DOHH2 (cell line): ENCODE results near the gene TRIM41.
"Not testable (repeated sequence)": the region's sequence is repeated elsewhere in the genome, so short reads cannot be mapped to it uniquely, and the experiment has no call there.

Experiments used
- H3F3A ChIP-seq: fragments of 200-600 bp; sonication (generic), shearing (Covaris generic); 2 replicates; pipeline ENCODE4 v1.6.0; 2016; ENCODE audit warnings: antibody characterized with exemption, mild to moderate bottlenecking; ENCODE audit not compliant: control insufficient read depth, insufficient read depth
- H3K27ac ChIP-seq: fragments of 200-600 bp; sonication (generic); 2 replicates; pipeline ENCODE4 v1.5.1; 2014; ENCODE audit warnings: low read depth, mild to moderate bottlenecking, low read length, moderate library complexity
- H3K27me3 ChIP-seq: fragments of 200-600 bp; sonication (generic); 2 replicates; pipeline ENCODE4 v1.6.1; 2014; ENCODE audit warnings: mild to moderate bottlenecking, low read length, mixed read lengths; ENCODE audit not compliant: control insufficient read depth
- H3K36me3 ChIP-seq: fragments of 200-600 bp; sonication (generic); 2 replicates; pipeline ENCODE4 v1.6.1; 2014; ENCODE audit warnings: mild to moderate bottlenecking, low read length, moderate library complexity, mixed read lengths; ENCODE audit not compliant: control insufficient read depth
- H3K4me1 ChIP-seq: fragments of 200-600 bp; sonication (generic); 2 replicates; pipeline ENCODE4 v1.6.1; 2014; ENCODE audit warnings: mild to moderate bottlenecking, low read length, mixed read lengths; ENCODE audit not compliant: control insufficient read depth
- H3K4me2 ChIP-seq: fragments of 200-600 bp; sonication (generic); 2 replicates; pipeline ENCODE4 v1.6.0; 2014; ENCODE audit warnings: mild to moderate bottlenecking, low read length, moderate library complexity
- H3K4me3 ChIP-seq: fragments of 200-600 bp; sonication (generic); 2 replicates; pipeline ENCODE4 v1.5.1; 2014; ENCODE audit warnings: mild to moderate bottlenecking, low read length, mixed read lengths
- H3K79me2 ChIP-seq: fragments of 200-600 bp; sonication (generic); 2 replicates; pipeline ENCODE4 v1.6.1; 2014; ENCODE audit warnings: mild to moderate bottlenecking, low read length, mixed read lengths; ENCODE audit not compliant: control insufficient read depth
- H3K9me2 ChIP-seq: fragments of 200-600 bp; sonication (generic); replicated peaks from 2 replicates; pipeline ENCODE4 v1.6.1; 2014; ENCODE audit warnings: mild to moderate bottlenecking, low read length, mixed read lengths; ENCODE audit not compliant: control insufficient read depth
- H3K9me3 ChIP-seq: fragments of 200-600 bp; sonication (generic); 2 replicates; pipeline ENCODE4 v1.6.1; 2014; ENCODE audit warnings: antibody characterized with exemption, low read length, mixed read lengths; ENCODE audit not compliant: control insufficient read depth, insufficient read depth
- H4K20me1 ChIP-seq: fragments of 200-600 bp; sonication (generic); 2 replicates; pipeline ENCODE4 v1.6.0; 2014; ENCODE audit warnings: low read depth, mild to moderate bottlenecking, antibody characterized with exemption, low read length, moderate library complexity; ENCODE audit not compliant: control insufficient read depth, insufficient read depth
- EZH2phosphoT487 ChIP-seq: fragments of 200-600 bp; sonication (generic); IDR thresholded peaks from 2 replicates; pipeline ENCODE4 v1.6.1; 2017; ENCODE audit warnings: borderline replicate concordance, mild to moderate bottlenecking, antibody characterized with exemption, low read length, moderate library complexity, mixed read lengths
- TF ChIP-seq, protein P1 (sequence below): fragments of 200-600 bp; sonication (generic); IDR thresholded peaks from one replicate; pipeline ENCODE4 v1.5.1; 2014; ENCODE audit warnings: antibody characterized with exemption, mild to moderate bottlenecking, low read depth, low read length; ENCODE audit not compliant: poor library complexity, severe bottlenecking

TRIM41 gene

DNA sequence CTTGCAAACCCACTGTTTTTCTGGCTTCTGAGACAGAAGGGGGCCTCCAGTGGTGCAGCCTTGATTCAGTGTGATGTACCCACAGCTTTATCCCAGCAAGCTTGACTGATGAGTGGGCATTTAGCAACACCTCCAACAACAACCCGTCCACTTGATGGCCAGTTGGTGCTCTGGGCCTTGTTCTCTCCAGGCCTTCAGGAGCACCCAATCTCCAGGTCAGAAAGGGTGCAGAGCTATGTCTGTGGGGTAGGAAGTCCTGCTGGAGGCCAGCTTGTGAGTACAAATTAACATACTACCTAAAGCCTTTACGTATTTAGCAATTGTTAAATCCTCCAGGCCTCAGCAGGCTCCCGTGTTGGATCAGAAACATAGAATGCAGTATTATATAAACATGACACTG, 48.0 kb downstream of the TRIM41 start:
- Histone ChIP-seq H3K27me3 (no peaks in the 10 kb centered on the region), H3F3A (peaks cover under 1% of the 10 kb centered on the region; the same call in 1 of the 2 replicates), H3K4me2 (no peak overlapping the region), H3K36me3 (no peaks in the 10 kb centered on the region), H3K9me2 (no peaks in the 10 kb centered on the region), H3K4me3 (no peak overlapping the region), H3K4me1 (no peaks in the 10 kb centered on the region), H3K79me2 (no peaks in the 10 kb centered on the region), H3K27ac (no peak overlapping the region), H3K9me3 (no peaks in the 10 kb centered on the region), H4K20me1 (no peaks in the 10 kb centered on the region)
- TF ChIP-seq EZH2phosphoT487, result no peak
- TF ChIP-seq, protein P1, sequence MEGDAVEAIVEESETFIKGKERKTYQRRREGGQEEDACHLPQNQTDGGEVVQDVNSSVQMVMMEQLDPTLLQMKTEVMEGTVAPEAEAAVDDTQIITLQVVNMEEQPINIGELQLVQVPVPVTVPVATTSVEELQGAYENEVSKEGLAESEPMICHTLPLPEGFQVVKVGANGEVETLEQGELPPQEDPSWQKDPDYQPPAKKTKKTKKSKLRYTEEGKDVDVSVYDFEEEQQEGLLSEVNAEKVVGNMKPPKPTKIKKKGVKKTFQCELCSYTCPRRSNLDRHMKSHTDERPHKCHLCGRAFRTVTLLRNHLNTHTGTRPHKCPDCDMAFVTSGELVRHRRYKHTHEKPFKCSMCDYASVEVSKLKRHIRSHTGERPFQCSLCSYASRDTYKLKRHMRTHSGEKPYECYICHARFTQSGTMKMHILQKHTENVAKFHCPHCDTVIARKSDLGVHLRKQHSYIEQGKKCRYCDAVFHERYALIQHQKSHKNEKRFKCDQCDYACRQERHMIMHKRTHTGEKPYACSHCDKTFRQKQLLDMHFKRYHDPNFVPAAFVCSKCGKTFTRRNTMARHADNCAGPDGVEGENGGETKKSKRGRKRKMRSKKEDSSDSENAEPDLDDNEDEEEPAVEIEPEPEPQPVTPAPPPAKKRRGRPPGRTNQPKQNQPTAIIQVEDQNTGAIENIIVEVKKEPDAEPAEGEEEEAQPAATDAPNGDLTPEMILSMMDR, result no peak

DNA sequence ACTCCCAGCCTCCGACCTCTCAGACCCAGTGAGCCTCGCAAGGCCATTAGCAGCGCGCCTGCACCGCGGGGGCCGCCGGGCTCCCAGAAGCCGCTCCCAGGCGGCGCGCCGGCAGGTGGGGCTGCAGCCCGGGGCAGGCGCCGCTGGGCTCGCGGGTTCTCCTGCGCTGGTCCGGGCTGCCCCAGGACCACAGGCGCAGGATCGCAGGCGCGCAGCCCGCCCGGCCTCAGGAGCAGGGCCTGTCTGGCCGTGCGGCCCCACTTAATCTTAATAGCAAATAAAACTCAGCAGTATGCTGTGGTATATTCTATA, 50.3 kb downstream of the TRIM41 start:
- H3K9me2 ChIP-seq, H3K27ac ChIP-seq, H4K20me1 ChIP-seq, H3K27me3 ChIP-seq, H3K36me3 ChIP-seq, H3K4me2 ChIP-seq, H3K79me2 ChIP-seq, H3K9me3 ChIP-seq, H3K4me3 ChIP-seq, H3F3A ChIP-seq, H3K4me1 ChIP-seq: not testable (repeated sequence)

DNA sequence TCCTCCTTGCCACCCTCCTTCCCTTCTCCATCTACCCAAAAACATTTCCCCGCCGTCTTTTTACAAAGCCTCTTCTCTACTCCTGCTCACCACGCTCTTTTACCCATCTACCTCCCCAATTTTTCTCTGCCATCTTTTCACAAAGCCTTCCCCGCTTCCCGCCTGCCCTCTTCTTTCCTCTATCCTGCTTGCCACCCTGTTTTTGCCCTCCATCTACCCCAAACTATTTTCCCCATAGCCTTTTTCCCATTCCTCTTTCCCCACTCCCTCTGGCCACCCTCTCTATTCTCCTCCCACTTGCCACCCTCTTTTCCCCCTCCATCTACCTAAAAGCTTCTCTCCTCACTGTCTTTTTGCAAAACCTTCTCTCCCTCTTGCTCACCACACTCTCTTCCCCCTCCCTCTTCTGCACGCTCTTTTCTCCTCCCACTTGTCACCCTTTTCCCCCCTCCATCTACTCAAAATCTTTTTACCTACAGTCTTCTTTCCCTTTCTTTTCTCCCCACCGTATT, 57.2 kb downstream of the TRIM41 start:
- H4K20me1 ChIP-seq, result no peaks in the 10 kb centered on the region
- H3K9me2 ChIP-seq, result no peaks in the 10 kb centered on the region
- no peak for TF ChIP-seq EZH2phosphoT487
- TF ChIP-seq, protein P1, result no peak
- no peaks in the 10 kb centered on the region for H3K4me1 ChIP-seq
- H3K27me3 ChIP-seq, result no peaks in the 10 kb centered on the region
- H3K4me3 ChIP-seq, result no peak overlapping the region
- H3K27ac ChIP-seq, result no peak overlapping the region
- no peak overlapping the region for H3K4me2 ChIP-seq
- H3K79me2 ChIP-seq, result no peaks in the 10 kb centered on the region
- H3F3A ChIP-seq, result no peaks in the 10 kb centered on the region
- no peaks in the 10 kb centered on the region for H3K9me3 ChIP-seq
- H3K36me3 ChIP-seq, result no peaks in the 10 kb centered on the region

DNA sequence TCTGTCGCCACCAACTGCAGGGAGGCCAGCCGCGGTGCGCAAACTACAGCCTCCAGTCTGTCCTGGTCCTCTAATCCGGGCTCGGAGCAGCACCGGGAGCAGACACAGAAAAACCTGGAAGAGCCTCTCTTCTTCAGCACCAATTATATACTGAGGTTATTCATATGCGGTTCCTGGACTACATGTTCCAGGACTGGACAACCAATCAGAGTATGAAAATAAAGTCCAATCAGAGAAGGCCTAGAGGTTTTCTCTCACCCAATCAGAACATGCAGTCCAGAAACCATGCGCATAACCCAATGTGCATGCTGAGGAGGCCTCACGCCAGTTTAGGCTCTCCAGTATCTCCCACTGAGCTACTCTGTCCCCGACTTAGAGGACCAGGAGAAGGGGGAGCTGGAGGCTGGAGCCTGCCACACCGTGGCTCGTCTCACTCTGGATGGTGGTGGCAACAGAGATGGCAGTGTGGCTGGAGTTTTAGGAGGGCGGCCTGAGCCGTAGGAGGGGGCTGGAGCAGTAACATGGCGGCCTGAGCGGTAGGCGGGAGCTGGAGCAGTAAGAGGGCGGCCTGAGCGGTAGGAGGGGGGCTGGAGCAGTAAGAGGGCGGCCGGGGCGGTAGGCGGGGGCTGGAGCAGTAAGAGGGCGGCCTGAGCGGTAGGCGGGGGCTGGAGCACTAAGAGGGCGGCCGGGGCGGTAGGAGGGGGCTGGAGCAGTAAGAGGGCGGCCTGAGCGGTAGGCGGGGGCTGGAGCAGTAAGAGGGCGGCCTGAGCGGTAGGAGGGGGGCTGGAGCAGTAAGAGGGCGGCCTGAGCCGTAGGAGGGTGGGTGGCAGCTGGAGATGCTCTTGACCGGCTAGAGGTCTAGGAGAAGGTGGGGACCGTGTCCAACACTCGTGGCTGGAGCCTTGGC, 58.2 kb downstream of the TRIM41 start:
- Histone ChIP-seq H3K4me1 (no peaks in the 10 kb centered on the region), H3K79me2 (no peaks in the 10 kb centered on the region), H3K9me2 (no peaks in the 10 kb centered on the region), H3K36me3 (no peaks in the 10 kb centered on the region), H3F3A (no peaks in the 10 kb centered on the region), H3K27ac (no peak overlapping the region), H3K4me3 (no peak overlapping the region), H3K4me2 (no peak overlapping the region), H3K27me3 (no peaks in the 10 kb centered on the region), H3K9me3 (no peaks in the 10 kb centered on the region), H4K20me1 (no peaks in the 10 kb centered on the region)
- TF ChIP-seq, protein P1, result no peak
- no peak for TF ChIP-seq EZH2phosphoT487
